GM18517 (cell line): ENCODE measurements around the gene CBX5.
A peak's percentile ranks its signal among the peaks of the same experiment; 100 is the strongest.
"Not testable (repeated sequence)": the region's sequence is repeated elsewhere in the genome, so short reads cannot be mapped to it uniquely, and the experiment has no call there.

Source experiments
- ATAC-seq: cut with Tn5 transposase; IDR thresholded peaks from one replicate; pipeline ENCODE4 v1.9.1; 2021; ENCODE audit warnings: mild to moderate bottlenecking, moderate library complexity; ENCODE audit not compliant: unreplicated experiment

Gene CBX5

GRCh38 chr12:54294953-54295566 lies 15.1 kb upstream of the CBX5 start:
- no peak for ATAC-seq

DNA sequence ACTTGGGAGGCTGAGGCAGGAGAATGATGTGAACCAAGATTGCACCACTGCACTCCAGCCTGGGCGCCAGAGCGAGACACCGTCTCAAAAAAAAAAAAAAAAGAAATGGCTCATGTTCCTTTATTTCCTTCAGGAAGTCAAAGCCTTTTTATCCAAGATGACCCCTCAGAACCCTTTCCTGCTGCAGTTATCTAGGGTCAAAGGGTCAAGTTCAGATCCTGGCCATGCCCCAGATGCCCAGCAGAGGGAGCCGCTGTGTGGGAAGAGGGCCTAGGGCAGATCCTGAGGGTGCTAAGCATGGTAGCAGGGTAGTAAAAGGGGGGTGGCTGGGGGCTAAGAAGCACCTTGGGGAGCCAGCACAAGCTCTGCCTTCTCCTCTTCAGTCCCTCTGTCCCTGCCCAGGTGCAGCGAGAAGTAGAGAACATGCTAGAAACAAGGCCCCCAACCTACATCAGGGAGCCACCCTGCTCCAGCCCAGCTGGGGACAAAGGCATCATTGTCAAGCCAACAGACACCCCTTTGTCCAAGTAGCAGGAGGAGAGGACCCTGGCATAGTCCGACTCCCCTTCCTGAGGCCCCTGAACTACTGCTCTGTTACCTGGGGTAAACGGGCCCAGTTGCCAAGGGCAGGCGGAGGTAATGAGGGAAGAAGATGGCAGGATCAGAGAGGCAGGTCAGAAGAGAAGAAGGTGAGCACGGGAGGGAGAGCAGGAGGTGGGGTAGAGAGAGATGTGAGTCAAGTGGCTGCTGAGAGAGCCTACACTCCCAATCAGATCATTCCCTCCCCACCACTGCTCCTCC lies 14.4 kb upstream of the CBX5 start:
- no peak for ATAC-seq

- no peak for ATAC-seq
These were observed 13.0 kb upstream of the CBX5 start for GRCh38 chr12:54292931-54293241.

- no peak for ATAC-seq
These were observed 12.4 kb upstream of the CBX5 start for GRCh38 chr12:54292083-54292930.

DNA sequence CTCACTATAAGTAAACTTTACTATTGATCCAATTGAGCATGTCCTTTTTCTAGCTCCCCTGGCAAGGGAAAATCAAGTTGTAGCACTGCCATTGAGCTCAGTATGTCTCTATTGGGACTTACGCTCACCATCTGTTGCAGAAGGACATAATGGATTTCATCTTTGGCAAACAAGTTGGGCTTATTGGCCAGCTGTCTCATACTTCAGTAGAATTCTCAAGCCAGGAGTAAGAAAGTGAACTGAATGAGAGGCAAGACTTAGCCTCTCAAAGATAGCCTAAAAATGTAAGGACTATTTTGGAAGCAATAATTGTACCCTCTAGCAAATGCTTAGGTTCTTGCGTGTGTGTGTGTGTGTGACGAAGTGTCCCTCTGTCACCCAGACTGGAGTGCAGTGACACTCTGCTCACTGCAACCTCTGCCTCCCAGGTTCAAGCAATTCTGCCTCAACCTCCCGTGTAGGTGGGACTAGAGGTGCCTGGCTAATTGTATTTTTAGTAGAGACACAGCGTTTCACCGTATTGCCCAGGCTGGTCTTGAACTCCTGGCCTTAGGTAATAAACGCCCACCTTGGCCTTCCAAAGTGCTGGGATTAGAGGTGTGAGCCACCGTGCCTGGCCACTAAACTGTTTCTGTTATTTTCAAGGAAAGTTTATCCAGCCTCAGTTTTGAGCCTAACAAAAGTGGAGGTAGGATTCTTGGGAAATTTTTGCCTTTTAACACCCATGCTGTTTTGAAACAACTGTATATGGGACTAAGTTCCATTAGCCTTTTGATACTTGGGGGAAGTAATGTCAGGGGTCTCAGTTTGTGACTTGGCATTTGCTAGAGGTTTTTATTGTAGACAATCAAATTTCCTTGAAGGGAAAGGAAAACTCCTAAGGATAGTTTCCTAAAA lies 7.6 kb upstream of the CBX5 start:
- ATAC-seq: no peak

DNA sequence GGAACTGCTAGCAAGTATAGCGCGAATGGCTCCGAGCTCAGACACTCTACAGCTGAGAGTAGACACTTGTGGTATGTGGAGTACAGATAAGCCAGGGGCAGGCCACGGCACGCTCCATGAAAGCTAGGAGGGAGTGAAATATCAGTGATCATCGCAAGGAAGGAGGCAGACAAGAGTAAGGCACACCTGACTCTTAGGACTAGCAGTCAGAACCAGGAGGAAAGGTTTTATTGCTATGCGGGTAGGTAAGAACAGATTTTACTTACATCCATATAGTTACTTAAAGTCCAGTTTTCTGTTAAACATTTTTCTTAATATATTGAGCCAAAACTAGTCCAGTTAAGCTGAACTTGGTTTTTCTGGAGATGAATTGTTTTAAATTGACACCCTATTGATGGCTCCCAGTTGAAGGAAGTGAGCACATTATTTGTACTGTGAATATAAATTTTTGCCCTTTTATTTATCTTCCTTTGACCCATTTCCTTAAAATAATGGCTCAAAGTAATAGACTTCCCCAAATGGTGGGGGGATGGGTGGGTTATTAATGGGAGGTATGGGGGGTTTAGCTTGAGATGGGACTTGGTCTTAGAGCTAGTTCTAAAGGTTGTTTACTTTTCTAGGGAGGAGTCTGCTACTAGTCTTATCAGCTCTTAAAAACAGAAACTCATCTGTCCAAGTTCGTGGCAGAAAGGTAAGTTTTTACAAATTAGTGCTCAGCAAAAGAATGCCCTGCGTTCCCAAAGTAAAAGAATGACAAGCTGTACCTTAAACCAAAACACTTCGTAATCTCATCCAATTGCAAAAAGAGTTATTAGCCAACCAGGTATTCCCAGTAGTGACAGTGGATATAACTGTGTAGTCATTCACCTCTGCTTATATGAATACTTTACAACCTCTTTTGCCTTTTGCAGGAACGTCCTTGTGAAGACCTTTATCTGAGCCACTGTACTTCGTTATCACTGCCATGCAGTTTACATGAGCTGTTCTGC lies 6.4 kb upstream of the CBX5 start:
- no peak for ATAC-seq

DNA sequence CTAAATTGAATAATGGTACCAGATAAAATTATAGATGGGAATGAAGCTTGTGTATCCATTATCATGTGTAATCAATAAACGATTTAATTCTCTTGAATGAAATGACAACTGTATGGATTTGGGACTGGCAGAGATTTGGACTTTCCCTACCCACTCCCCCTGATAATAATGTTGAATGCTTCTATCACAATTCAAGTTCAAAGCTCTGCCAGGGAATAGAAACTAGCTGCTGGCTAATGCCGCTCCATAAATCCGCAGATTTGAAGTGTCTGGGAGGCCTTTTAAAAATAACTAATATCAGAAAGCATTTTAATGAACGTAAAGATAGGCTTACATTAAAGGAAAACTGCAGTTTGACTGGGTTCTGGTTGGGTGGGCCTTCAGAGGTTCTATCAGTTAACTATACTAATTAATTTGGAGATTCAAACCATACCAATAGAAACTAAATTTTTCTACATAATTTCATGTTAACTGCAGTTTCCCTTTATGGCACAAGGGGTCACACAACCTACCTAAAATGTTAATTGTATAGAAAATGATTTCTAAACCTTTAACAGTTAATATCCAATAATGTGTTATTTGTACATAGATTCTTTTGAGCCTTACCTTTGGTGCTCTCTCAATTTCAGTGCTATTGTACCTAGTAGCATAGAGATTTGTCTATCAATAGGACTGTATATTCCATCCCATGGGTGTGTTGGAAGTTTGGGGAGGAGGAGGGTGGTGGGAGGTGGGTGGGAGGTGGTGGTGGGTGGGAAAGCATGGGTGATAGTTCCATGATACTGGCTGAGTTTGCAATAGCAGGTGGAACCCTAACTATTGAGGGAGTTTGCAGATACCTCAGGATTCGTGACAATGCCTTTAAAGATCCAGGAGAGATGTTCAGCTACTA lies 5.5 kb upstream of the CBX5 start:
- ATAC-seq: no peak

DNA sequence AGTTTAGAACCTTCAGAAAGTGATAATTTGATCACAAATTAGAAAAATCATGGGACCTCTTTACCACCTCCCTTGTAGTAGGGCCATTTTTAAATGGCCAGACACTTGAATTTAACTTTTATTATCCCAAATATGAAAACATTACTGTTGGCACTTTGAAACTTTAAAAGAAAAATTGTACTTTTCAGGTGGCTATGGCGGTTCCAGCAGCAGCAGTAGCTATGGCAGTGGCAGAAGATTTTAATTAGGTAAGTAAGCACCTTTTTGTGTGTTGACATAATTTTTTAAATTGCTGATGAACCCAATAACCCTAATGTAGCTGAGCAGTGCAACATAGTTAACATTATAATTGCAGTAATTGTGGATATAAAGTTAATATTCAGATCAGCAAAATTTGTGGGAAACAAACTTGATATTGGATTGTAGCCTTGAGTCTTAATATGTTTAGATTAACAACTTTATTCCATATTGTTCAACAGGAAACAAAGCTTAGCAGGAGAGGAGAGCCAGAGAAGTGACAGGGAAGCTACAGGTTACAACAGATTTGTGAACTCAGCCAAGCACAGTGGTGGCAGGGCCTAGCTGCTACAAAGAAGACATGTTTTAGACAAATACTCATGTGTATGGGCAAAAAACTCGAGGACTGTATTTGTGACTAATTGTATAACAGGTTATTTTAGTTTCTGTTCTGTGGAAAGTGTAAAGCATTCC lies 4.3 kb upstream of the CBX5 start:
- ATAC-seq: not testable (repeated sequence)

- ATAC-seq: no peak
These were observed 3.1 kb upstream of the CBX5 start for GRCh38 chr12:54282949-54283593.

- not testable (repeated sequence) for ATAC-seq
These were observed 1.8 kb upstream of the CBX5 start for GRCh38 chr12:54281694-54282093.

- ATAC-seq: not testable (repeated sequence)
These were observed 1.3 kb upstream of the CBX5 start for GRCh38 chr12:54281261-54281638.

GRCh38 chr12:54280468-54281260 lies 742 bp upstream of the CBX5 start, which contains the start of gene HNRNPA1:
Gene HNRNPA1, plus strand, starts transcription at chr12:54280726. Its CDS starts 82 bp downstream, at chr12:54280808.
- peak; percentile 80 for ATAC-seq

GRCh38 chr12:54279227-54279631 lies 693 bp downstream of the CBX5 start:
- no peak for ATAC-seq

- ATAC-seq: no peak
These were observed 2.1 kb downstream of the CBX5 start for GRCh38 chr12:54277823-54278276.

- ATAC-seq: no peak
These were observed 3.6 kb downstream of the CBX5 start for GRCh38 chr12:54276368-54276767.

DNA sequence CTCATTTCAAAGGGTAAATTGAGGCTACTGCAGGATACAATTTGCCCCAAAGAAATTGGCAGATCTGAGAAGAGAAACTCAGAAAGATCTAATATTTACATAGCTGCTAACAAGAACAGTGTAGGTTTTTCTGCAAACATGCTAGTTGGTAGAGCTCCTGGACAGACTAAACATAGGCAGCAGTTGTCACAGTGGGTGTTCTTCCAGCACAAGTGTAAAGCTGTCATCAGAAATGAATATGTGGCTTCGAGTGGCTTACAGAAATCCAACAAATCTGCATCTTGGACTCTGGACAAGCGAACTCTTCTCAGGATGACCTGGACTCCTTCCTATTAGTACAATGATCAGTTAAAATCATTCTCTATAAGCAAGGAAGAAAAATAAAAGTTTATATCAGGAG lies 5.9 kb downstream of the CBX5 start:
- no peak for ATAC-seq
